Measurements from ENCODE around the gene ARHGAP21. TPM values are rescaled to one million over a fixed set of nuclear protein-coding genes. Genes with fewer than 3 reads are reported as not detected.
"Not testable (repeated sequence)": the region's sequence is repeated elsewhere in the genome, so short reads cannot be mapped to it uniquely, and the experiment has no call there.

The ARHGAP21 gene
- total RNA-seq, 4 donors from 2014 or later: 83.2 to 118 (median 86.3) TPM

DNA sequence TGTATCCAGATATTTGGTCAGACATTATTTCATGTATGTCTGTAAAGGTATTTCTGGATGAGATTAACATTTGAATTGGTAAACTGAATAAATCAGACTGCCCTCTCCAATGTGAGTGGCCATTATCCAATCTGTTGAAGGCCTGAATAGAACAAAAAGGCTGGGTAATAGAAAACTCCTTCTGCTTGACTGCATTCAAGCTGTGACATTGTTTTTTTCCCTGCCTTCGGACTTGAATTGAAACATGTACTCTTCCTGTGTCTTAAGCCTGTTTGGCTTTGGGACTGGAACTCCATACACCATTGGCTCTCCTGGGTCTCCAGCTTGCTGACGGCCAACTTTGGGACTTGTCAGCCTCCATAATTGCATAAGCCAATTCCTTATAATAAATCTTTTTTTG lies 36.0 kb upstream of the ARHGAP21 start:
- intact Hi-C loops (cut with DNase I): no loop called here
- DNase-seq: no peak
- 88 to 93% methylated on average over 2 of the region's 2 CpGs for WGBS, 2 donors
- Histone ChIP-seq H3K4me3 (replicated peaks in 1 of 3) (no peak overlapping the region), H3K27ac (no peak overlapping the region), H3K9me3 (no peaks in the 10 kb centered on the region), H3K4me1 (no peaks in the 10 kb centered on the region), H3K36me3 (no peaks in the 10 kb centered on the region), H3K27me3 (no peaks in the 10 kb centered on the region)
- TF ChIP-seq, protein P1, sequence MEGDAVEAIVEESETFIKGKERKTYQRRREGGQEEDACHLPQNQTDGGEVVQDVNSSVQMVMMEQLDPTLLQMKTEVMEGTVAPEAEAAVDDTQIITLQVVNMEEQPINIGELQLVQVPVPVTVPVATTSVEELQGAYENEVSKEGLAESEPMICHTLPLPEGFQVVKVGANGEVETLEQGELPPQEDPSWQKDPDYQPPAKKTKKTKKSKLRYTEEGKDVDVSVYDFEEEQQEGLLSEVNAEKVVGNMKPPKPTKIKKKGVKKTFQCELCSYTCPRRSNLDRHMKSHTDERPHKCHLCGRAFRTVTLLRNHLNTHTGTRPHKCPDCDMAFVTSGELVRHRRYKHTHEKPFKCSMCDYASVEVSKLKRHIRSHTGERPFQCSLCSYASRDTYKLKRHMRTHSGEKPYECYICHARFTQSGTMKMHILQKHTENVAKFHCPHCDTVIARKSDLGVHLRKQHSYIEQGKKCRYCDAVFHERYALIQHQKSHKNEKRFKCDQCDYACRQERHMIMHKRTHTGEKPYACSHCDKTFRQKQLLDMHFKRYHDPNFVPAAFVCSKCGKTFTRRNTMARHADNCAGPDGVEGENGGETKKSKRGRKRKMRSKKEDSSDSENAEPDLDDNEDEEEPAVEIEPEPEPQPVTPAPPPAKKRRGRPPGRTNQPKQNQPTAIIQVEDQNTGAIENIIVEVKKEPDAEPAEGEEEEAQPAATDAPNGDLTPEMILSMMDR (IDR thresholded peaks at IDR 0.05): no peak
- TF ChIP-seq POLR2A (IDR thresholded peaks at IDR 0.05): no peak

DNA sequence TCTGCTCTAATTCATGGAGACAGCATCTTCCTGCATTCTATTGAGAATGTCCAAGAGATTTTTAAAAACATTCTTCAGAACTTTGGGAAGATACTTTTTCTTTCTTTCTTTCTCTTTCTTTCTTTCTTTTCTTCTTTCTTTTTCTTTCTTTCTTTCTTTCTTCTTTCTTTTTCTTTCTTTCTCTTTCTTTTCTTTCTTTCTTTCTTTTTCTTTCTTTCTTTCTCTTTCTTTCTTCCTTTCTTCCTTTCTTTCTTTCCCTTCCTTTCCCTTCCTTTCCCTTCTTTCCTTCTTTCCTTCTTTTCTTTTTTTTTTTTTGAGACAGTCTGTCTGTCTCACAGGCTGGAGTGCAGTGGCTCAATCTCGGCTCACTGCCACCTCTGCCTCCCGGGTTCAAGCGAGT lies 34.6 kb upstream of the ARHGAP21 start:
- 97 to 100% methylated on average over 3 of the region's 3 CpGs for WGBS, 2 donors
- intact Hi-C loops (cut with DNase I); H3K4me3 ChIP-seq (replicated peaks in 1 of 3): not testable (repeated sequence)

DNA sequence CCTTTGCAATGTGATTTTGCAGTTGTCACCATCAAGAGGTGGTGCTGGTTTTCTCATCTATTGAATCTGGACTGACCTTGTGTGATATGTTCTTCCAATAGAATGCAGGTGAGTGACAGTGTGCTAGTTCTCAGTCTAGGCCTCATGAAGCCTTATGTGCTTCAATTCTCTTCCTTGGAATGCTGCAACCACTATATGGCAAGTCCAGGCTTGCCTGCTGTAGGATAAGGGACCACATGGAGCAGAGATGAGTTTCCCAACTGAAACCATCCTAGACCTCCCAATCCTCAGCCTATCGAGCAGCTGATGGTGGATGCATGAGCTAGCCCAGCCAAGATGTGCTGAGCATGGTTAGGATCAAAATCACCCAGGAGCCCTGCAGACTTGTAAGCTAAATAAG lies 32.6 kb upstream of the ARHGAP21 start:
- intact Hi-C loops (cut with DNase I): no loop called here
- no peak for TF ChIP-seq POLR2A (IDR thresholded peaks at IDR 0.05)
- TF ChIP-seq, protein P1 (IDR thresholded peaks at IDR 0.05): no peak
- Histone ChIP-seq H3K36me3 (no peaks in the 10 kb centered on the region), H3K4me1 (no peaks in the 10 kb centered on the region), H3K27me3 (no peaks in the 10 kb centered on the region), H3K4me3 (replicated peaks in 1 of 3) (no peak overlapping the region), H3K9me3 (no peaks in the 10 kb centered on the region), H3K27ac (no peak overlapping the region)
- 84 to 100% methylated on average over 1 of the region's 1 CpG for WGBS, 2 donors
- no peak for DNase-seq

More for the DNA sequence above, 34.6 kb upstream of the ARHGAP21 start:
- not testable (repeated sequence) for H3K4me1 ChIP-seq, H3K27me3 ChIP-seq, DNase-seq, H3K9me3 ChIP-seq, H3K36me3 ChIP-seq, H3K27ac ChIP-seq

DNA sequence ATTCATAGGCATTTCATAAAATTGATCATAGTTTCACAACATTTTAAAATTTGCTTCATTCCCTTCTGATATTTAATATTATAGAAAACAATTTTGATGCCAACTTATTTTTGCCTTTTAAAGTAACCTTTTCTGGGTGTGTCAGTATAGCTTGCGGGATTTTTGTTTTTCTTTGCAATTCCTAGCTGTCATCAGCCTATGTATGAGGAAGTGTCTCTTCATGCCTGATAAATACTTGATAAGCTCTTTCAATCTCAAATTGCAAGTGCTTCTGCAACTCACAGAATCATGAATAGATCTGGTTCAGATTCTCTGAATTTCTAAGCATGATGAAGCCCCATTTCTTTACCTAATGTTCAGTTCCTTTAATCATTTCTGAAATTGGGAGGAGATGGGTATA lies 28.0 kb upstream of the ARHGAP21 start:
- Histone ChIP-seq H3K27ac (no peak overlapping the region), H3K36me3 (no peaks in the 10 kb centered on the region), H3K4me1 (no peaks in the 10 kb centered on the region), H3K4me3 (replicated peaks in 1 of 3) (no peak overlapping the region), H3K9me3 (no peaks in the 10 kb centered on the region), H3K27me3 (no peaks in the 10 kb centered on the region)
- no peak for TF ChIP-seq POLR2A (IDR thresholded peaks at IDR 0.05)
- TF ChIP-seq, protein P1 (IDR thresholded peaks at IDR 0.05): no peak
- DNase-seq: no peak
- 77 to 92% methylated on average over 1 of the region's 1 CpG for WGBS, 2 donors
- intact Hi-C loops (cut with DNase I): no loop called here

DNA sequence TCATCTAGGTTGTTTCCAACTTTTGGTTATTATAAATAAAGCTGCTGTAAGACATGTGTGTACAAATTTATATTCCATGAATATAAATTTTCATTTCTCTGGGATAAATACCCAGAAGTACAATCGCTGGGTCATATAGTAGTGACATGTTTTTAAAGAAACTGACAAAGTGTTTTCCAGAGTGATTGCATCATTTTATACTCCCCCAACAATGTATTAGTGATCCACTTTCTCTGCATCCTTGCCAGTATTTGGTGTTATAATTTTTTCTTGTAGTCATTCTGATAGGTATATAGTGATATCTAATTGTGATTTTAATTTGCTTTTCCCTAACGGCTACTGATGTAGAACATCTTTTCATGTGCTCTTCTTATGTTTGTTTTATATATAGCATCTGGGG lies 27.0 kb upstream of the ARHGAP21 start:
- 90 to 96% methylated on average over 2 of the region's 2 CpGs for WGBS, 2 donors
- DNase-seq: no peak
- intact Hi-C loops (cut with DNase I): no loop called here

More for the DNA sequence above, 27.0 kb upstream of the ARHGAP21 start:
- no peaks in the 10 kb centered on the region for H3K4me1 ChIP-seq
- no peak overlapping the region for H3K4me3 ChIP-seq (replicated peaks in 1 of 3)
- H3K27me3 ChIP-seq: no peaks in the 10 kb centered on the region
- H3K27ac ChIP-seq: no peak overlapping the region
- H3K9me3 ChIP-seq: no peaks in the 10 kb centered on the region
- H3K36me3 ChIP-seq: no peaks in the 10 kb centered on the region
- TF ChIP-seq POLR2A (IDR thresholded peaks at IDR 0.05): no peak
- TF ChIP-seq, protein P1 (IDR thresholded peaks at IDR 0.05): no peak

All from thyroid gland (tissue), 4 donors.